Measurements from ENCODE around the gene BST1. TPM values are rescaled to one million over a fixed set of nuclear protein-coding genes. Genes with fewer than 3 reads are reported as not detected.

Gene BST1, protein sequence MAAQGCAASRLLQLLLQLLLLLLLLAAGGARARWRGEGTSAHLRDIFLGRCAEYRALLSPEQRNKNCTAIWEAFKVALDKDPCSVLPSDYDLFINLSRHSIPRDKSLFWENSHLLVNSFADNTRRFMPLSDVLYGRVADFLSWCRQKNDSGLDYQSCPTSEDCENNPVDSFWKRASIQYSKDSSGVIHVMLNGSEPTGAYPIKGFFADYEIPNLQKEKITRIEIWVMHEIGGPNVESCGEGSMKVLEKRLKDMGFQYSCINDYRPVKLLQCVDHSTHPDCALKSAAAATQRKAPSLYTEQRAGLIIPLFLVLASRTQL
- 15.4 and 19.7 TPM in 2 replicates for total RNA-seq

GRCh38 chr4:15702941-15703403 is at the start of gene BST1:
Gene BST1, plus strand, starts transcription at chr4:15703065. Its CDS starts 80 bp downstream, at chr4:15703145.

GRCh38 chr4:15655223-15656037 is 47.4 kb upstream of the BST1 start, which contains the start of gene FBXL5:
Gene FBXL5, minus strand, starts transcription at chr4:15655357. Its CDS starts 70 bp downstream, at chr4:15655287.

GRCh38 chr4:15681372-15682241 is 21.3 kb upstream of the BST1 start, which contains the start of gene FAM200B:
Gene FAM200B, plus strand, starts transcription at chr4:15681827. Its CDS starts 5,151 bp downstream, at chr4:15686978.

GRCh38 chr4:15778289-15779241 is 75.7 kb downstream of the BST1 start, which contains the start of gene CD38:
Gene CD38, plus strand, starts transcription at chr4:15778328. Its CDS starts 87 bp downstream, at chr4:15778415.

Other genes starting within 250 kb of the BST1 start
- gene CC2D2A, start 233.2 kb upstream of the BST1 start, total RNA-seq = 29.5 and 30.5 TPM in 2 replicates
- gene FBXL5, start 47.7 kb upstream of the BST1 start, total RNA-seq = 98.1 and 110 TPM in 2 replicates
- gene FAM200B, start 21.2 kb upstream of the BST1 start, total RNA-seq = 23.8 and 25.1 TPM in 2 replicates
- under 0.01 TPM in 2 replicates for gene CD38, start 75.3 kb downstream of the BST1 start, total RNA-seq
- gene FGFBP1, start 235.7 kb downstream of the BST1 start, total RNA-seq = not detected in 2 replicates

Measured in aortic smooth muscle cell (primary cell).